Non-pigmented ciliary epithelial cell (primary cell): ENCODE measurements around the gene ISM2.
"Not testable (repeated sequence)": the region's sequence is repeated elsewhere in the genome, so short reads cannot be mapped to it uniquely, and the experiment has no call there.

Source experiments
- DNase-seq: peaks from one replicate; pipeline ENCODE4 v3.0.0-alpha.2; 2010; ENCODE audit warnings: low read depth

The ISM2 gene

DNA sequence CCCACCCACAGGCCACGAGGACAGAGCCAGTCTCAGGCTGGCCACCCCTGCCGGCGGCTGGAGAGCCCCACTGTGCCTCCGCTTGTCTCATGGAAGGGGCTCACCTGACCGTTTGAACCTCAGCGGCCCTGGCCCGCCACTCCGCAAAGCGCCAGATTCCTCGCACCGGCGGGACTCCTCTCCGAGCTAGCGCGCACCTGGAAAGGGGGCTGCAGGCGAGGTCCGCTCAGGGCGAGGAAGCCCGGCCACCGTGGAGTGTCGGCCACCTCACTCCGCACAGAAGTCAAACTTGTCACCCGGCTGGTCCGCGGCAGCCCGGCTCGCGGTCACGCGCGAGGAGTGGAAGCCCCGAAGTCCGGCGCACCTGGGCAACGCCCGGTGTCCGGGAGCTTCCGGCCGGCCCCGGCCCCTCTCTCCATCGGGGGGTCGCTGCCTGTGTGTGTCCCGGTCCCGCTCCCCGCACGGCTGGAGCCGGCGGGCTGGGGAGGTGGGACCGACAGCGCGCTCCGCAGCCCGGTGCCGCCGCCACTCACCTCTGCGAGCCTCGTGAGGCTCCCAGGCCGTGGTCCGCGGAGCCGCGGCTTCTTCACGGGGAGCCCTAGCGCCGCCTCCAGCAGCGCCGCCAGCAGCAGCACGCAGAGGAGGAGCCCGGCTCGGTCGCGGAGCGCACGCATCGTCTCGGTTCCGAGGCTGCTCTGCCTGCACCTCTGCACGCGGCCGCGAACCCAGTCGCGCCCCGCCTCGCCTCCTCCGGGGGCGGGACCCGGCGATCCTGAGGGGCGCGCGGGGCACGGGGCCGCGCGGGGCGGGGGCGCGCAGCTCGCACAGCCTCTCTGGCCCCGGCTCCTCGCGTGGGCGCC, at the start of gene ISM2:
TSS of gene ISM2 (minus strand) at position 697 of the 860 bp plus-strand sequence. CDS start at position 674, 23 bp downstream.
- no peak for DNase-seq

DNA sequence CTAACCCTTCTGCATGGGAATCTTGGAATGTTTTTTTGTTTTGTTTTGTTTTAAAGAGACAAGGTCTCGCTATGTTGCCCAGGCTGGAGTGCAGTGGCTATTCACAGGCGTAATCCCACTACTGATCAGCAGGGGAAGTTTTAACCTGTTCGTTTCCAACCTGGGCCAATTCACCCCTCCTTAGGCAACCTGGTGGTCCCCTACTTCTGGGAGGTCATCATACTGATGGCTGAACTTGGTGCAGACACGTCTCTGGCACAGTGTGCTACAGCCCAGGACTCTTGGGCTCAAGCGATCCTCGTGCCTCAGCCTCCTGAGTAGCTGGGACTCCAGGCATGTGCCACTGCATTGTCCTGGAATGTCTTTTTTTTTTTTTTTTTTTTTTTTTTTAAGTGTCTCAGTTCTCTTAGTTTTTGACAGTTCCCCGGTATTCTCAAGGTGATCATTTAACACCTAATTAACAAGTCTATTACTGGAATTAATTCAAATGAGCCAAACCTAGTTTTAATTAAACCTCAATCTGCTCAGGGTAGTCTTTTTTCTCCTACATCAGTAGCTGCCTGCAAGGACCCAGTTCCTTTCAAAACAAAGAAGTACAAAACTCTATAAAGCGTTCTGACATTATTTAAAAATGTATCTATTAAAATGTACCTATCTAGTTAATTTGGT, 49.0 kb upstream of the ISM2 start:
- no peak for DNase-seq

DNA sequence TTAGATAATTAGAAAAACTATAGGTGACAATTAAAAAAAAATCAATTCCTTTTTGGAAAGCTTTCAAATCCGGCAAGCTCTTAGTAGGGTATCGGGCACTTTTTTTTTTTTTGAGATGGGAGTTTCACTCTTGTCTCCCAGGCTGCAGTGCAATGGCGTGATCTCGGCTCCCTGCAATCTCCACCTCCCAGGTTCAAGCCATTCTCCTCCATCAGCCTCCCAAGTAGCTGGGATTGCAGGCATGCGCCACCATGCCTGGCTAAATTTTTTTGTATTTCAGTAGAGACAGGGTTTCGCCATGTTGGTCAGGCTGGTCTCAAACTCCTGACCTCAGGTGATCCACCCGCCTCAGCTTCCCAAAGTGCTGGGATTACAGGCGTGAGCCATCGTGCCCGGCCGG, 46.6 kb upstream of the ISM2 start:
- DNase-seq, result not testable (repeated sequence)

DNA sequence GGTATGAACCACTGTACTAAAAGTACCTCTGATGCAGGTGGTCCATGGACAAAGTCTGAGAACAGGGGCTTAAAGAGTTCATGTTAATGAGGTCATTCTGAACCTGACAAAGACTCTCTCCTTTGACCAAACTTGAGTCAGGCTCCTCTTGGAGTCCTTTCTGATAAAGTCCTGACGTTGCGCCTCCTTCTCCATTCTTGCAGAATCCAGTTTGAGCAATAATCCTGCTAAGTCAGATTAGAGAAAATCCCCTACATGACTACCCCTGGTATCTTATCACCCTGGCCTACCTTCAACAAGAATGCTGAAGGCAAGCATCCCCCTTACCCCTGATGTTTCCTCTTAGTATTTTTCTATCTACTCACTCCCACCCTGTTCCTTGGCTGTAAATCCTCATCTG, 46.0 kb upstream of the ISM2 start:
- no peak for DNase-seq

DNA sequence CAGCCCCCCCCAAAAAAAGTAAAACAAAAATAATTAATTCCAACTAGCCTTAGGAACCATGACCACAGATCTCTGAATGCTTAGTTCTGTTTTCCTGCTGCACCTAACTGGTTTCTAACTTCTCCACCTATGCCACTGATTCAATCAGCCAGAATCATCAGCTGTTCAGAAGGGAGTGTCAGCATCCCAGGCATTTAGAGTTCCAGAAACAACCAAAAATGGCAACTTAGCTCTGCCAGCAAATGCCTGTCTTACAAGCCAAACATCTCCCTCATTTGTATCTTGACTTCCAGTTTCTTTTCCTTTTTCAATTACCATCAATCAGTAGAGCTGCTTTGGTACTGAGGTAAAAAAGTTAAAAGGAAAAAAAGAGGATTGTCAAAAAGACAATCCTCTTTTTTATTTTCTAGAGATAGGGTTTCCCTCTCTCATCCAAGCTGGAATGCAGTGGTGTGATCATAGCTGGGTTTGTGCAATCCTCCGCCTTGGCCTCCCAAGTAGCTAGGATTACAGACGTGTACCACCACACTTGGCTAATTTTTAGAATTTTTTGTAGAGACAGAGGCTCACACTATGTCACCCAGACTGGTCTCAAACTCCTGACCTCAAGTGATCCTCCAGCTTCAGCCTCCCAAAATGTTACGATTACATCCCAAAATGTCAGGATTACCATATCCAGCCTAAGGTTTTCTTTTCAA, 45.2 kb upstream of the ISM2 start:
- no peak for DNase-seq

DNA sequence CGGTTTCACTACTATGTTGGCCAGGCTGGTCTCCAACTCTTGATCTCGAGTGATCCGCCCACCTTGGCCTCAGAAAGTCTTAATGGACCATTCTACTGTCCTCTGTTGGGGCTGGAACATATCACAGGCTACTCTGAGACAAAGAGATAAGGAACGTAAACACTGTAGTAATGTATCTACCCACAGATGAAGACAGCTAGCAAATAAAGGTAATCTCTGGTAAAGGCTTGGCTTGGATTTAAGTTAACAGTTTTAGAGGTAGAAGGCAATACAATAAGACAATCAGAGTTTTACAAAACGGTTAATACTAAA, 44.6 kb upstream of the ISM2 start:
- no peak for DNase-seq

DNA sequence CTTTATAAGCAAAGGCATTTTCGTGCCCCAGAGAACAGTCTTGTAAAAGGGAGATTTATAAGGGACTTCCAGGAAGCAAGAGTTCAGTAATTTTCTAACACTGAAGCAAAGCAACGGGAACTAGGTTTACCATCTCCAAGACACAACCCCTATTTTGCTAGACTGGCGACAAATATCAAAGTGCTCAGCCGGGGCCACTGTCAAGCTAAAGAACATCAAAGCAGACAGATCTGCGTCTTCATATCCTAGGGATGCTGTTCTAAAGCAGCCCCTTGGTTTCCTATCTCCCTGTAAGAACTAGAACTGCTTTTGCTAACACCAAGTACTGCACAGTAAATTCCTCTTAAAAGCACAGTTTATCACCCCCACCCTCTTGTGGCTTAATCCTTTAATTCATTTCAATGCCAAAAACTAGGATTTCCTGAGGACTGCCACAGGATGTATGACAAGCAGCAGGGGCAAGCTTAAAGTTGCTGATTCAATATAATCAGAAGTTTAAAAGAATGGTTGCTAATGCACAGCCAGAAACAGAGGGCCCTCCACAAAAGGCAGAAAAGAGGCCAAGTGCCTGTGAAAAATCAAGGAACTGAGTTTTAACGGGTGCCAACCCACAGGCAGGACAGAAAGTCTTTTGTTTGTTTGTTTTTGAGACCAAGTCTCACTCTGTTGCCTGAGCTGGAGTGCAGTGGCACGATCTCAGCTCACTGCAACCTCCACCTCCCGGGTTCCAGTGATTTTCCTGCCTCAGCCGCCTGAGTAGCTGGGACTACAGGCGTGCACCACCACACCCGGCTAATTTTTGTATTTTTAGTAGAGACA, 44.0 kb upstream of the ISM2 start:
- no peak for DNase-seq

DNA sequence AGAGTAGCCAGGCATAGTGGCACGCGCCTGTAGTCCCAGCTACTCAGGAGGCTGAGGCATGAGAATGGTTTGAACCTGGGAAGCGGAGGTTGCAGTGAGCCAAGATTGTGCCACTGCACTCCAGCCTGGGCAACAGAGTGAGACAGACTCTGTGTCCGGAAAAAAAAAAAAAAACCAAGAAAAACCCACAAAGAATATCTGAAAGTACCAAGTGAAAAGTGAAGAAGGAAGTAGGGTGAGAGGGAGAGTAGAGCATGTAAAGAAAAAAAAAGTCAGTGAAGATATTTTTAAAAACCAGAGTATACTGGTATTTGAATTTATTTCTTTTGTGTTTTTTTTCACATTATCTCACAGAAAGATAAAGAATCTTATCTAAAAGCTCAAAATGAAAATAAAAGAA, 43.3 kb upstream of the ISM2 start:
- DNase-seq, result no peak

DNA sequence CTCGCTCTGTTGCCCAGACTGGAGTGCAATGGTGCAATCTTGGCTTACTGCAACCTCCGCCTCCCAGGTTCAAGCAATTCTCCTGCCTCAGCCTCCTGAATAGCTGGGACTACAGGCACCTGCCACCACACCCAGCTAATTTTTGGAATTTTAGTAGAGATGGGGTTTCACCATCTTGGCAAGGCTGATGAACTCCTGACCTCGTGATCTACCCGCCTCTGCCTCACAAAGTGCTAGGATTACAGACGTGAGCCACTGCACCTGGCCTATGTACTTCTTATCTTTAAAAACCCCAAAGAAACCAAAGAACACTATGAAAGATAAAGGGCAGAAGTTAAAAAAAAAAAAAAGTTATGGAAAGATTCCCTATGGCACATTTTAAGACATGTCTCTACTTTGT, 38.3 kb upstream of the ISM2 start:
- not testable (repeated sequence) for DNase-seq

DNA sequence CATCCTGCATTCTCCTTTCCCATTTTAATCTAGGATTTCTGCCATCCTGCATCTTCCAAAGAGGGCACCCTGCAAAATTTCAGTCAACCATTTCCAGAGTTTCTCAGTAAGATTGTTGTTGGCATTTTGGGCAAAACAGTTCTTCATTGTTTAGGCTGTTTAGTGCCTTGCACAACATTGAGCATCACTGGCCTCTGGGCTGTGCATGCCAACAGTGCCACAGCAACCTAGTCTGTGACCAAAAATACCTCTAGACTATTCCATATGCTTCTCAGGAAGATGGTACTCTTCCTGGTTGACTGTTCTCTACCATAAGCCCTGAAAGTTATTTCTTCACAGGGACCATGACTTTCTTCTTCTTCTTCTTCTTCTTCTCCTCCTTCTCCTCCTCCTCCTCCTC, 32.5 kb upstream of the ISM2 start:
- DNase-seq, result no peak

DNA sequence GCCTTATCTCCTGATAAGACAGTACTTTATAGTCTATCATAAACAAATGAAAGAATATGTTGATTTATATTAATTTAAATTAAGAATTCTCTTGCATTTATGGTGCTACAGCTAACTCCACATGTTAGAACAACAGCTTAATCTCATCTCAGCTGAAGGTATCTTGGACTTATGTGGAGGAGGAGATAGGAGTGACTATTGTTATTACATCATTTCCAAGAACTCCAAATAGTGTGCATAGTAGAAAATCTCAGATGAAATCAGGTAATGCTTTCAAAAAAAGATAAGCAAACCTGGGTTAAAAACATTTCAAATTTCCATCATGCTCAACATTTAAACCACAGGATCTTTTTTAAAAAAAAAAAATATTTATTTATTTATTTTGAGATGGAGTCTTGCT, 31.3 kb upstream of the ISM2 start:
- no peak for DNase-seq

DNA sequence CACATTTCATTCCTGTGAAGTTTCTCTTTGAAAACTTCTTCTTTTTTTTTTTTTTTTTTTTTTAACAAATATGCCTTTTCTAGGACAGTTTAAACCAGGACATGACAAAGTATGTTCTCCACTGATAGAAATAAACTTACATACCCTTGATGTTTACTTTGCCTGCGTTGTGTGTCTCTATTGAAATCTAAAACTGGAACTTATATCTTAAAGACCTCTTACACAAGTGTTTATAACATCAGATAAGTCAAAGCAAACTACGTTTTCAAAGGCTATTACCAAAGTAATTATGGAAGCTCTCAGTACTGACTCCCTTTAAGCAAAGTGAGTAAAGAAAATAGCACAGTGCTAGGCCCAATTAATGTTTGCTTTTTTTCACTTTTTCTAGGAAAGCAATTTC, 30.6 kb upstream of the ISM2 start:
- no peak for DNase-seq

DNA sequence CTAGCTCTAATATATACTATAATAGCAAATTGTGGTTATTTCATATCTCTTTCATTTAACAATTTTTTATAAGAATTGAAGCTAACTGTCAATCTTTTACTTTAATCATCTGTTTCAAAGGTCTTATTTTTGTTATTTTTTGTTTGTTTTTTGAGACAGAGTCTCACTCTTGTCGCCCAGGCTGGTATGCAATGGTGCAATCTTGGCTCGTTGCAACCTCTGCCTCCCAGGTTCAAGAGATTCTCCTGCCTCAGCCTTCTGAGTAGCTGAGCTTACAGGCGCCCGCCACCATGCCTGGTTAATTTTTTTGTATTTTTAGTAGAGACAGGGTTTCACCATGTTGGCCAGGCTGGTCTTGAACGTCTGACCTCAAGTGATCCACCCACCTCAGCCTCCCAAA, 30.1 kb upstream of the ISM2 start:
- not testable (repeated sequence) for DNase-seq

DNA sequence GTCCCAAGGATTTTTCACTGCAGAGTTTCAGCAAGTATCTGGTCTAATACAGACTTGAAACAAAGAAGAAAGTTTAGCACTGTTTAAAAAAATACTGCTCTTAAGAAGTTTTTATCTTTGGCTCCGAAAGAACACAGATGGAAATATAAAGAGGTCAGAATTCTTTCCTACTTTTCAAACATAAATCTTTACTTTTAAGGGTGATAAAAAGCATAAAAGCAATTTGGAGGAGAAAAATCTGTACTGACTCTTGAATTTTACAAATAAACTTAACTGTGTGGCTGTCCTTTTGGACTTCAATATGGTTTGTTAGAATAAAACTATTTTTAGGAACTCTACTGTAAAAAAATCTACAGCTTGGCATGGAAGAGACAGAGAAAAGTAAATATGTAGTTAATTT, 27.6 kb upstream of the ISM2 start:
- DNase-seq, result no peak

DNA sequence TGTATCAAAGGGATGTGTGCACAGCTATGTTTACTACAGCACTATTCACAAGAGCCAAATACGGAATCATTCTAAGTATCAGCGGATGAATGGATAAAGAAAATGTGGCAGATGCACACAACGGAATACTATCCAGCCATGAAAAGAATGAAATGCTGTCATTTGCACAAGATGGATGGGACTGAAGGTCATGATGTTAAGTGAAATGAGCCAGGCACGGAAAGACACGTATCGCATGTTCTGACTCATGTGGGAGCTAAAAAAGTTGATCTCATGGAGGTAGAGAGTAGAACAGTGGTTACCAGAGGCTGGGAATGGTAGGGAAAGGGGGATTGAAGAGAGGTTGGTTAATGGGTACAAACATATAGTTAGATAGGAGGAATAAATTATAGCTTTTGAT, 25.9 kb upstream of the ISM2 start:
- no peak for DNase-seq

DNA sequence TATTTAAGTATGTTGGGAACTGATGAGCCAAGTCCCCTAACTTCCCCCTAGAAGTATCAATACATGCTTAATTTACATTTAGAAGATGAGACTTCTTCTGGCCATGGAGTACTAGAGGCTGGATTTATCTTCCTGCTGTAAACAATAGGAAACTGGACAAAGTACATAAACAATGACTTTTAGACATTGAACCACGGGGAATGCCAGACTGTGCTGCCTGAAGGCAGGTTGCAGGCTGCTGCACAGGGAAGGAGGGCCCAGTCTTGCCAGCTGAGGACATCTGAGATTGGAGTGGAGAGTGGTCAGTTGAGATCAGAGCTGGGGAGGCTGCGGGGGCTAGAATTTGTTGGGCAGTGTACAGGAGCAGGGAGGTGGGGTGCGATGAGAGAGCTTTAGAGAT, 24.5 kb upstream of the ISM2 start:
- DNase-seq, result no peak

DNA sequence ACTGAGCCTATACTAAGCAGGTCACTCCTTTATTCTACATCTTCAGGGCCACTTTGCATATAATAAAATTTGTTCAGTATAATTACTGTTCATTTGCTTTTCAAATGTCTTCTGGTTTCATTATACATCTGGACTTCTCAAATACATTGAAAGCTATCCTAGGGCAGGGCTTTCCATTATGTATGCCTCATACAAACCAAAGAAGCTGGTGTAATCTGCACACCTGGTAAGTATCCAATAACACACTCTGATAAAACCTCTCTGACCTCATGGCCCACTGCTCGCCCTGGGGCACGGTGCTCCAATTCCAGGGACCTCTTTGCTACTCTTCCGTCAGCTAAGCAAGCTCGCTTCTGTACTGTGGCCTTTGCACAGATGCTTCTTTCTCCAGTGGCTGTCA, 21.9 kb upstream of the ISM2 start:
- DNase-seq, result no peak

DNA sequence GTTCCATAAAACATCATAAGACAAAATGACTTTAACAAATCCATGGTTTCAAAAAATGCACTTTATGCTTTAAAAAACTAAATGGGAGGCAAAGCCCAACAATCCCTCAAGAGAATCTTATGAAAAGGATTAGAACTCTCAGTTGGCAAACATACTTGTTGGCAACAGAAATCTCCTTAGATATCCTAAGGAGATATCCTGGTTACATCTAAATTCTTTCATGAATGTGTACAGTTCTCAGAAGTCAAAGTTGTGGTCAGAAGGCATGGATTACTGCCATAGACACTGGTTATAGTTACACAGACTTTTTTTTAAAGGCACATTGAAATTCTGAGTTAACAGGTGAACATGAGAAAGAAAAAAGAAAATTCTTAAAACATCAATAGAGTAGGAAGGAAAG, 17.5 kb upstream of the ISM2 start:
- no peak for DNase-seq

DNA sequence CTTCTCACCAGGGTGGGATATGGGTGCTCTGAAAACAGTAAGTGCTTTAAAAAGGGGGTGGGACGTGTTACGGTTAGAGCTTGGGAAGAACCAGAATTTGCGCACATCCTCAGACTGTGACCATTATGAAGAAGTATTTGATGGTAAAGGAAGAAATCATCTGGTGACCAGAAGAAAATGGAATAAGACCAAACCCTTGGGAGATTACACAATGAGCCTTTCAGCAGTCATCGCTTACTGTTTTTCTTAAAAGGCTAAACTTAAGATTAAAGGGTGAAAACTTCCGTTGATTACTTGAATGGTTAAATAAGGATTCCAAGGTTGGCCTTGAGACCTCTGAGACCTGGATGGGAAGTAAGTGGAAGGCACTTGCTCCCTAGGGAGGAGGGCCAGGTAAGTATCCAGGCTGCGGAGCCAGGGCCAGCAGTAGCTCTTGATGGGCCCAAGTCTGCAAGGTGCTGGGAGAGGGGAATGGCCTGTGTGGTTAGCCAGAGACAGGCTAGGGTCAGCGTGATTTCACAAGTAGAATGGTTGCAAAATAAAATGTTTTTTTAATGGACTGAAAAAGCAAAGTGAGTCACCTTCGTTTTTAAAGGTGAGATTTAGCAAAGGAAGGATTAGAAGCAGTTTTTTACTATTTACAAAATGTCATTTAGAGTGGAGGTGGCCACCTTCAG, 13.0 kb upstream of the ISM2 start:
- DNase-seq, result no peak

DNA sequence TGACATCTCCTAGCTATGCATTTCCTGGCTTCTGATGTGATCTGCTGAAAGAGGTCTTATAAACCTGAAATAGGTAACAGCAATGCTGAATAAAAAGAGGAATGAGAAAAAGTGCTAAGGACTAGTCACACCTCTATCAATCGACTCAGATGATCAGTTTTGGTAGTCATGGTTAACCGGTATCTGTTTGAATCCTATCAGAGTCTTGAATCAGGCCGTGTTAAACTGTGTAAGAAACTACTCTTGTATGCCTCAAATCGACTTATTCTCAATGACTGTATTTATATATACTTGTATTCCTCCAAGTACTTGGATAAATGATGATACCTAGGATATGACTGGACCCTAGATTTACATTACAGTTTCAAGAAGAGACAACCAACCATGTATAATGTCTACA, 10.8 kb upstream of the ISM2 start:
- no peak for DNase-seq

DNA sequence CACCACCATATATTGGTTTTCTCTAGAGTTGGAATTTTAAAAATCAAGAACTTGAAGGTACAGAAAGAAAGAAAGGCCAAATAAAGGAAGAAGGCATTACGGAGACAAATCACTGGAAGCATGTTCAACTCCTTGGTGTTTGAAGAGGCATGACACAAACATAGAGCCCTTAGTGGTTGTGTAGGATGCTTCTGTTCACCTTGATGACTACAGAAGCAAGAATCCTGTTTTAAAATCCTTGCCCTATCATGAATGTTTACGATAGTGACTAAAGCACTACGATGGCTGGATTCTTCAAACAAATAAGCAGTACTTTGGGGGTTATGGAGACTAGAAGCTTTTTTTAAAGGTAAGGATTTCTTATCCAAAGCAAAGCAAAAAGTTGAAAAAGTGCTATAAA, 10.3 kb upstream of the ISM2 start:
- no peak for DNase-seq

DNA sequence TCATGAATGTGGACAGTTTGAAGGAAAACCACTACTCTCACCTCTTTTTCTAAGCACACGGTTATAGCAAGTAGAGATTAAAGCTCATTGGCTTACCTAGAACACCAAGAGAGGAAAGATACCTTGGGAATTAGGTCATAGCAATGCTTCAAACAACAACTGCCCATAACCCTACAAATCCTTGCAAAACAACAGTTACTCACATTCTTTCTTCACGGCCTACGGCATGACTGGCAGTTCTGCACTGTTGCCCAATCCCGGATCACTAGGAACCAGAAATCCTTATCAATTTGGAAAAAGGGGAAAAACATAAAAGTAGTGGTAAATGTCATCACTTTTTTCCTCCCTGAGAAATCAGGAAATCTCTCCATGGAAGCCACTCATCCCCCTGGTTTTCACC, 9.6 kb upstream of the ISM2 start:
- DNase-seq, result peak; percentile 63
